ENCODE data around the gene TAC4. TPM values are rescaled to one million over a fixed set of nuclear protein-coding genes. Genes with fewer than 3 reads are reported as not detected.

Gene TAC4
- polyA plus RNA-seq, 1 experiment = not detected

- DNase-seq (ENCODE audit: low read depth) = no peak
- no peaks in the 10 kb centered on the region for H3K27me3 ChIP-seq (ENCODE audit: control insufficient read depth, insufficient read depth, low read length)
- H3K36me3 ChIP-seq (ENCODE audit: control insufficient read depth, insufficient read depth, low read length) = no peaks in the 10 kb centered on the region
- ChIA-PET CTCF (interaction anchor here (0.7 kb wide), 1 partner anchor 1629 kb away, joined by 3 read pairs; no protein-coding TSS in a partner anchor), POLR2A (no interaction called here)
- no peak overlapping the region for H3K4me3 ChIP-seq (ENCODE audit: low read depth, low read length)
- TF ChIP-seq, protein P1, sequence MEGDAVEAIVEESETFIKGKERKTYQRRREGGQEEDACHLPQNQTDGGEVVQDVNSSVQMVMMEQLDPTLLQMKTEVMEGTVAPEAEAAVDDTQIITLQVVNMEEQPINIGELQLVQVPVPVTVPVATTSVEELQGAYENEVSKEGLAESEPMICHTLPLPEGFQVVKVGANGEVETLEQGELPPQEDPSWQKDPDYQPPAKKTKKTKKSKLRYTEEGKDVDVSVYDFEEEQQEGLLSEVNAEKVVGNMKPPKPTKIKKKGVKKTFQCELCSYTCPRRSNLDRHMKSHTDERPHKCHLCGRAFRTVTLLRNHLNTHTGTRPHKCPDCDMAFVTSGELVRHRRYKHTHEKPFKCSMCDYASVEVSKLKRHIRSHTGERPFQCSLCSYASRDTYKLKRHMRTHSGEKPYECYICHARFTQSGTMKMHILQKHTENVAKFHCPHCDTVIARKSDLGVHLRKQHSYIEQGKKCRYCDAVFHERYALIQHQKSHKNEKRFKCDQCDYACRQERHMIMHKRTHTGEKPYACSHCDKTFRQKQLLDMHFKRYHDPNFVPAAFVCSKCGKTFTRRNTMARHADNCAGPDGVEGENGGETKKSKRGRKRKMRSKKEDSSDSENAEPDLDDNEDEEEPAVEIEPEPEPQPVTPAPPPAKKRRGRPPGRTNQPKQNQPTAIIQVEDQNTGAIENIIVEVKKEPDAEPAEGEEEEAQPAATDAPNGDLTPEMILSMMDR (IDR thresholded peaks at IDR 0.05; ENCODE audit: insufficient read depth, low read depth, low read length) = no peak
Measured at GRCh38 chr17:49842371-49842770, 5.5 kb downstream of the TAC4 start.

DNA sequence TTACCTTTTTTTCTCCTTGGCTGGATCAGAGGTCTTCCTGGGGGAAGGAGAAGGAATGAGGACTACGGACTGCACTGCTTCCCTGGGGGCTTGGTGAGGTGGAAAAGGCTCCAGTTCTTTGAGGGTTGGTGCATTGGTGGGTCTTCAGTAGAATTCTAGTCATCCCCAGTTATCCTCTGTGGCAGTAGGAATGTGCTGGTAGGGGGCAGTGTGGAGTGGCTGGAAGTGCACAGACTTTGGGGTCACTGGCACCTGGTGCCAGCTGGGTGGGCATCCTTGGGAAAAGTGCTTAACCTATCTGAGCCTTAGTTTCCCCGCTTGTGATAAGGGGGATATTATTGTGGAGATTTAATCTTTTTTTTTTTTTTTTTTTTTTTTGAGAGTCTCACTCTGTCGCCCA lies 6.3 kb downstream of the TAC4 start:
- POLR2A ChIA-PET = no interaction called here
- no peaks in the 10 kb centered on the region for H3K36me3 ChIP-seq (ENCODE audit: control insufficient read depth, insufficient read depth, low read length)
- no peak for DNase-seq (ENCODE audit: low read depth)
- no peaks in the 10 kb centered on the region for H3K27me3 ChIP-seq (ENCODE audit: control insufficient read depth, insufficient read depth, low read length)
- CTCF ChIA-PET = no interaction called here
- no peak overlapping the region for H3K4me3 ChIP-seq (ENCODE audit: low read depth, low read length)
- TF ChIP-seq, protein P1 (IDR thresholded peaks at IDR 0.05; ENCODE audit: insufficient read depth, low read depth, low read length) = no peak

DNA sequence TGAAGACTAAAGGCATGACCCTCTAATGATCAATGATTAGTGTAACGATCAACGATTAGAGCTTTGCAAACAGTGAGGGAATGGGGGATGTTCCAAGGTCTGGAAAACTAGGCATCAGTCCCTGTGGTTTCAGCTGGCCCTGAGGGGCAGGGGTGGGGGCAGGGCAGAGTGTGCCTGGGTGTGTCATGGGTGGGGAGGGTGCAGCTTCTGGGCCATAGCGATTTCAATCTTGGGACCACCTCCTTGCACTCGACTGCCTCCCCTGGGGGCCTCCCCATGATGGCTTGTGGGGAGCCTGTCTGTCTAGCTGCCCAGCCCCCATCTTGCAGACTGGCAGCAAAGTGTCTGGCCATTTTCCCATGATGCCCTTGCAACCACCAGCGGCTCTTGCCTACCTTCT lies 8.4 kb downstream of the TAC4 start:
- ChIA-PET POLR2A (no interaction called here), CTCF (interaction anchor here (1.5 kb wide), 1 partner anchor 157 kb away, joined by 4 read pairs; no protein-coding TSS in a partner anchor)
- TF ChIP-seq, protein P1 (IDR thresholded peaks at IDR 0.05; ENCODE audit: insufficient read depth, low read depth, low read length) = no peak
- H3K36me3 ChIP-seq (ENCODE audit: control insufficient read depth, insufficient read depth, low read length) = no peaks in the 10 kb centered on the region
- no peaks in the 10 kb centered on the region for H3K27me3 ChIP-seq (ENCODE audit: control insufficient read depth, insufficient read depth, low read length)
- H3K4me3 ChIP-seq (ENCODE audit: low read depth, low read length) = no peak overlapping the region
- no peak for DNase-seq (ENCODE audit: low read depth)

- ChIA-PET CTCF (interaction anchor here (1.1 to 1.5 kb wide), 2 partner anchors 10 to 21 kb away, joined by 3 to 4 read pairs; no protein-coding TSS in a partner anchor), POLR2A (no interaction called here)
- TF ChIP-seq, protein P1 (IDR thresholded peaks at IDR 0.05; ENCODE audit: insufficient read depth, low read depth, low read length) = no peak
- Histone ChIP-seq H3K4me3 (ENCODE audit: low read depth, low read length) (no peak overlapping the region), H3K27me3 (ENCODE audit: control insufficient read depth, insufficient read depth, low read length) (no peaks in the 10 kb centered on the region), H3K36me3 (ENCODE audit: control insufficient read depth, insufficient read depth, low read length) (no peaks in the 10 kb centered on the region)
- DNase-seq (ENCODE audit: low read depth) = no peak
Measured at GRCh38 chr17:49836111-49837030, 11.5 kb downstream of the TAC4 start.

GRCh38 chr17:49835472-49835871 lies 12.4 kb downstream of the TAC4 start:
- H3K4me3 ChIP-seq (ENCODE audit: low read depth, low read length) = no peak overlapping the region
- H3K36me3 ChIP-seq (ENCODE audit: control insufficient read depth, insufficient read depth, low read length) = no peaks in the 10 kb centered on the region
- CTCF ChIA-PET = interaction anchor here (1.5 kb wide), 1 partner anchor 9 kb away, joined by 3 read pairs; no protein-coding TSS in a partner anchor
- no peak for DNase-seq (ENCODE audit: low read depth)
- POLR2A ChIA-PET = no interaction called here
- TF ChIP-seq, protein P1 (IDR thresholded peaks at IDR 0.05; ENCODE audit: insufficient read depth, low read depth, low read length) = no peak
- H3K27me3 ChIP-seq (ENCODE audit: control insufficient read depth, insufficient read depth, low read length) = no peaks in the 10 kb centered on the region
